GM23338 (cell line): ENCODE measurements around the gene TBC1D9B. TPM values are rescaled to one million over a fixed set of nuclear protein-coding genes. Genes with fewer than 3 reads are reported as not detected.

Experiments
- ATAC-seq: fragments of 200-7000 bp; cut with Tn5 transposase; 3 replicates; pipeline ENCODE4 v1.9.1; 2020
- DNase-seq: peaks from one replicate; pipeline ENCODE4 v3.0.0-alpha.2; 2015; ENCODE audit warnings: low spot score
- H2AFZ ChIP-seq: fragments of 200-600 bp; sonication (generic); 2 replicates; pipeline ENCODE4 v1.8.0; 2016; ENCODE audit warnings: antibody characterized with exemption, mild to moderate bottlenecking, moderate library complexity
- H3F3A ChIP-seq: fragments of 200-600 bp; sonication (generic); replicated peaks from 2 replicates; pipeline ENCODE4 v1.8.0; 2017; ENCODE audit warnings: antibody characterized with exemption, mixed run types, low read depth
- H3K27ac ChIP-seq: fragments of 200-600 bp; sonication (generic); 2 replicates; pipeline ENCODE4 v1.6.1; 2016; ENCODE audit warnings: low read depth
- H3K27me3 ChIP-seq: fragments of 200-600 bp; sonication (generic); 2 replicates; pipeline ENCODE4 v1.8.0; 2016; ENCODE audit warnings: mild to moderate bottlenecking, mixed run types, moderate library complexity; ENCODE audit not compliant: insufficient read depth
- H3K36me3 ChIP-seq: fragments of 200-600 bp; sonication (generic); 2 replicates; pipeline ENCODE4 v1.8.0; 2016; ENCODE audit warnings: mild to moderate bottlenecking; ENCODE audit not compliant: insufficient read depth
- H3K4me1 ChIP-seq: fragments of 200-600 bp; sonication (generic); 2 replicates; pipeline ENCODE4 v1.8.0; 2016; ENCODE audit warnings: mild to moderate bottlenecking, moderate library complexity; ENCODE audit not compliant: insufficient read depth
- H3K4me2 ChIP-seq: fragments of 200-600 bp; sonication (generic); 2 replicates; pipeline ENCODE4 v1.7.1; 2017; ENCODE audit warnings: mixed run types
- H3K4me3 ChIP-seq: fragments of 200-600 bp; sonication (generic); 2 replicates; pipeline ENCODE4 v1.6.1; 2016; ENCODE audit warnings: mixed run types
- H3K79me2 ChIP-seq: fragments of 200-600 bp; sonication (generic); replicated peaks from 2 replicates; pipeline ENCODE4 v1.8.0; 2017; ENCODE audit warnings: mild to moderate bottlenecking; ENCODE audit not compliant: insufficient read depth
- H3K9me2 ChIP-seq: fragments of 200-600 bp; sonication (generic); 2 replicates; pipeline ENCODE4 v1.8.0; 2017; ENCODE audit not compliant: insufficient read depth
- H4K20me1 ChIP-seq: fragments of 200-600 bp; sonication (generic); replicated peaks from 2 replicates; pipeline ENCODE4 v1.8.0; 2017; ENCODE audit warnings: mild to moderate bottlenecking; ENCODE audit not compliant: insufficient read depth
- H3K27ac Mint-ChIP-seq: 2 replicates; pipeline ENCODE4 v1.8.0; 2020; ENCODE audit warnings: inconsistent platforms, mild to moderate bottlenecking, moderate library complexity, mixed read lengths
- H3K27me3 Mint-ChIP-seq: 3 replicates; pipeline ENCODE4 v1.8.0; 2022; ENCODE audit warnings: low read depth, mild to moderate bottlenecking, moderate library complexity, mixed read lengths, inconsistent platforms; ENCODE audit not compliant: insufficient read depth, poor library complexity
- H3K36me3 Mint-ChIP-seq: 3 replicates; pipeline ENCODE4 v1.8.0; 2021; ENCODE audit warnings: low read depth, mild to moderate bottlenecking, inconsistent platforms, moderate library complexity, mixed read lengths
- H3K4me1 Mint-ChIP-seq: 3 replicates; pipeline ENCODE4 v1.8.0; 2020; ENCODE audit warnings: mild to moderate bottlenecking, inconsistent platforms, mixed read lengths
- H3K4me3 Mint-ChIP-seq: 3 replicates; pipeline ENCODE4 v1.8.0; 2021; ENCODE audit warnings: moderate library complexity, mild to moderate bottlenecking, inconsistent platforms, mixed read lengths
- H3K9me3 Mint-ChIP-seq: 3 replicates; pipeline ENCODE4 v1.8.0; 2020; ENCODE audit warnings: moderate library complexity, mild to moderate bottlenecking, inconsistent platforms, mixed read lengths
- CREB1 ChIP-seq: fragments of 250-450 bp; sonication (Bioruptor Pico); IDR thresholded peaks from 2 replicates; pipeline ENCODE4 v1.5.0; 2020; ENCODE audit warnings: low read depth, mild to moderate bottlenecking, moderate library complexity
- EZH2phosphoT487 ChIP-seq: fragments of 200-600 bp; sonication (generic); IDR thresholded peaks from one replicate; pipeline ENCODE4 v1.8.1; 2018; ENCODE audit warnings: antibody characterized with exemption; ENCODE audit not compliant: unreplicated experiment
- JUNB ChIP-seq: IDR thresholded peaks from one replicate; pipeline ENCODE4 v1.6.1; 2016; ENCODE audit warnings: antibody characterized with exemption; ENCODE audit not compliant: unreplicated experiment
- NANOG ChIP-seq: IDR thresholded peaks from 2 replicates; pipeline ENCODE4 v1.6.1; 2016; ENCODE audit warnings: antibody characterized with exemption, borderline replicate concordance
- POLR2AphosphoS5 ChIP-seq: IDR thresholded peaks from 2 replicates; pipeline ENCODE4 v1.6.1; 2016; ENCODE audit warnings: antibody characterized with exemption, low read depth
- ZNF114 ChIP-seq: fragments of 250-450 bp; sonication (Bioruptor Pico); IDR thresholded peaks from 2 replicates; pipeline ENCODE4 v1.5.0; 2020; ENCODE audit warnings: mild to moderate bottlenecking, moderate library complexity
- ZNF331 ChIP-seq: fragments of 250-450 bp; sonication (Bioruptor Pico); IDR thresholded peaks from 2 replicates; pipeline ENCODE4 v1.5.0; 2020; ENCODE audit warnings: low read depth, mild to moderate bottlenecking, moderate library complexity
- polyA plus RNA-seq: library from polyadenylated mRNA; unstranded; fragments of >200 nt; fragmentation: Nextera tagmentation; extraction: Ambion mirVana; gene quantifications from 2 replicates; pipeline ENCODE4 v1.2.1, GENCODE V29; 2016
- total RNA-seq: library from RNA; depleted of rRNA; stranded (reverse); fragments of >200 nt; shearing (Covaris generic); gene quantifications from 2 replicates; pipeline ENCODE4 v1.2.3, GENCODE V29; 2014
- TF ChIP-seq, protein P1 (sequence below): IDR thresholded peaks from one replicate; pipeline ENCODE4 v1.6.1; 2018; ENCODE audit warnings: antibody characterized with exemption; ENCODE audit not compliant: unreplicated experiment
- TF ChIP-seq, protein P2 (sequence below): IDR thresholded peaks from 2 replicates; pipeline ENCODE4 v1.6.1; 2016; ENCODE audit warnings: antibody characterized with exemption
- TF ChIP-seq, protein P3 (sequence below): fragments of 250-450 bp; sonication (Bioruptor Pico); IDR thresholded peaks from 2 replicates; pipeline ENCODE4 v1.5.0; 2020; ENCODE audit warnings: mild to moderate bottlenecking, moderate library complexity

TBC1D9B gene
- total and polyA plus RNA-seq, 2 experiments from 2014 or later = 19.0 to 38.0 TPM

DNA sequence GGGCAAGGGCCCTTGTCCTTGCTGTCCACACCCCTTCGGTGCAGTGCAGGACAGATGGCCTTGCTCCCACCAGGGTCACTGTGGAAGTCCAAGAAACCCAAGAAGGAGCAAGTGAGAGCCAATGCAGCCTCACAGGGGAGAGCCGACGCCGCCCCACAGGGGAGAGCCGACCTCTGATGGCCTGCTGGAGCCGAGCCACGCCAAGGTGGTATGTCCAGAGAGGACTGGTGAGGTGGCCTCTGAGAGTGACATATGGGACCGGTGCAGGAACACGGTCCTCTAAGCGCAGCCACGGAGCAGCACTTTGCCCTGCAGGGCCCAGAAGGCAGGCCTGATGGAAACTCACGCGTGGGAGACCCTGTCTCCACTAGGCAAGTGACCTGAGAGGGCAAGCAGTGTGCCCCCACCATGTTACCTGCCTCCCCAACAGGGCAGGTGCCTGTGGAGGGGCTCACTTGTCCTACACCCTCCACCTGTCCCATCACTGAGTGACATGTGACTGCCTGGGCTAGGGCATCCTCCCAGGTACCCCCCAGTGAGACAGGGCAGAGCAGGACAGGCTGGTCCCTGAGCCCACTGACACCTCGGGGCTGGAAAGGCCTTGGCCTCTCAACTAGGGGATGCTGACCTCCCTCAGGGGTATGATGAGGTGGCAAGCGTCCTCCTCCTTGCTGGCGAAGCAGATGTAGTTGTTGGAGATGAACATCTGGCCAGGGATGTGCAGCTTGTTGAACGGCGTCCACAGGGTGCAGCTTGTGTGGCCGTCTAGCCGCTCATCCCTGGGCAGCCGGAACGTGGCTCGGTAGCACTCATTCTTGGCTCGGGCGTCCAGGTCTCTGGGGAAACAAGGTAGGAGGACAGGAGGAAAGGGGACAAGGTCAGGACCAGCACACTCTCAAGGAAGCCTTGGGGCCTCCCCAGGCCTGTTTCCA, 16.7 kb downstream of the TBC1D9B start:
- Histone ChIP-seq H3F3A (no peaks in the 10 kb centered on the region), H3K4me3 (no peak overlapping the region), H3K36me3 (no peaks in the 10 kb centered on the region), H3K9me2 (no peaks in the 10 kb centered on the region), H2AFZ (no peak overlapping the region), H3K27me3 (no peaks in the 10 kb centered on the region), H3K27ac (no peak overlapping the region), H3K79me2 (no peaks in the 10 kb centered on the region), H4K20me1 (no peaks in the 10 kb centered on the region), H3K4me2 (no peak overlapping the region), H3K4me1 (peaks cover 7% of the 10 kb centered on the region)
- Mint-ChIP-seq H3K4me3 (no peak overlapping the region), H3K27me3 (peaks cover 4% of the 10 kb centered on the region), H3K9me3 (peaks cover 2% of the 10 kb centered on the region; the same call in 1 of the 3 replicates), H3K27ac (no peak overlapping the region), H3K36me3 (peaks cover 49% of the 10 kb centered on the region), H3K4me1 (peaks cover 10% of the 10 kb centered on the region; the same call in 2 of the 3 replicates)
- TF ChIP-seq ZNF114 (CRISPR knock-in tag) (no peak), NANOG (no peak), ZNF331 (no peak)
- TF ChIP-seq, protein P1, sequence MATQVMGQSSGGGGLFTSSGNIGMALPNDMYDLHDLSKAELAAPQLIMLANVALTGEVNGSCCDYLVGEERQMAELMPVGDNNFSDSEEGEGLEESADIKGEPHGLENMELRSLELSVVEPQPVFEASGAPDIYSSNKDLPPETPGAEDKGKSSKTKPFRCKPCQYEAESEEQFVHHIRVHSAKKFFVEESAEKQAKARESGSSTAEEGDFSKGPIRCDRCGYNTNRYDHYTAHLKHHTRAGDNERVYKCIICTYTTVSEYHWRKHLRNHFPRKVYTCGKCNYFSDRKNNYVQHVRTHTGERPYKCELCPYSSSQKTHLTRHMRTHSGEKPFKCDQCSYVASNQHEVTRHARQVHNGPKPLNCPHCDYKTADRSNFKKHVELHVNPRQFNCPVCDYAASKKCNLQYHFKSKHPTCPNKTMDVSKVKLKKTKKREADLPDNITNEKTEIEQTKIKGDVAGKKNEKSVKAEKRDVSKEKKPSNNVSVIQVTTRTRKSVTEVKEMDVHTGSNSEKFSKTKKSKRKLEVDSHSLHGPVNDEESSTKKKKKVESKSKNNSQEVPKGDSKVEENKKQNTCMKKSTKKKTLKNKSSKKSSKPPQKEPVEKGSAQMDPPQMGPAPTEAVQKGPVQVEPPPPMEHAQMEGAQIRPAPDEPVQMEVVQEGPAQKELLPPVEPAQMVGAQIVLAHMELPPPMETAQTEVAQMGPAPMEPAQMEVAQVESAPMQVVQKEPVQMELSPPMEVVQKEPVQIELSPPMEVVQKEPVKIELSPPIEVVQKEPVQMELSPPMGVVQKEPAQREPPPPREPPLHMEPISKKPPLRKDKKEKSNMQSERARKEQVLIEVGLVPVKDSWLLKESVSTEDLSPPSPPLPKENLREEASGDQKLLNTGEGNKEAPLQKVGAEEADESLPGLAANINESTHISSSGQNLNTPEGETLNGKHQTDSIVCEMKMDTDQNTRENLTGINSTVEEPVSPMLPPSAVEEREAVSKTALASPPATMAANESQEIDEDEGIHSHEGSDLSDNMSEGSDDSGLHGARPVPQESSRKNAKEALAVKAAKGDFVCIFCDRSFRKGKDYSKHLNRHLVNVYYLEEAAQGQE = no peak
- ATAC-seq = no peak
- DNase-seq = no peak

DNA sequence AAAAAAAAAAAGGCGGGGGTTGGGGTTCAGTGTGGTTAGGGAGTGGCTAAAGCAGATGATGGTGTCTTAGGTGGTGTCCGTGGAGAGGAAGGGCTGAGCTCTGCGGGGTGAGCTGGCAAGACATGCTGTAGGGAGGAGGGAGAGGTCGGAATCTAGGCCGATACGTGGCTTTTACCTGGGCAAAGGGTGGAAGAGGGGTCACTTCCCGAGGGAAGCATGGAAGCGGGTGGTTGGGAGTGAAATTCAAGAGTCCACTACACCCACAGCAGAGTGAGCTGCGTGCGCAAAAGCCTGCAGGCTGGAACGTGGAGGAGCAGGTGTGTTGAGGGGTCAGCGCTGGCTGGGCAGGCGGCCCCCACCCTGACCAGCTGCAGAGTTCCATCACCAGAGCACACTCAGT, 17.8 kb downstream of the TBC1D9B start:
- H3K4me3 ChIP-seq = no peak overlapping the region
- Mint-ChIP-seq H3K9me3 (peaks cover 9% of the 10 kb centered on the region; the same call in 2 of the 3 replicates), H3K36me3 (peaks cover 55% of the 10 kb centered on the region), H3K4me3 (no peak overlapping the region), H3K27ac (no peak overlapping the region), H3K4me1 (no peaks in the 10 kb centered on the region), H3K27me3 (peaks cover 4% of the 10 kb centered on the region)
- H3K27me3 ChIP-seq = no peaks in the 10 kb centered on the region
- DNase-seq (no peak), ATAC-seq (no peak)
- H3K9me2 ChIP-seq = no peaks in the 10 kb centered on the region
- no peaks in the 10 kb centered on the region for H4K20me1 ChIP-seq
- no peak overlapping the region for H2AFZ ChIP-seq
- no peak overlapping the region for H3K4me2 ChIP-seq
- no peaks in the 10 kb centered on the region for H3K79me2 ChIP-seq
- H3F3A ChIP-seq = no peaks in the 10 kb centered on the region
- no peak overlapping the region for H3K27ac ChIP-seq
- peaks cover 1% of the 10 kb centered on the region; the same call in 1 of the 2 replicates for H3K36me3 ChIP-seq
- H3K4me1 ChIP-seq = no peaks in the 10 kb centered on the region
- TF ChIP-seq EZH2phosphoT487 (no peak), JUNB (no peak), POLR2AphosphoS5 (no peak), CREB1 (CRISPR knock-in tag) (no peak), NANOG (no peak), ZNF331 (no peak)
- TF ChIP-seq, protein P2, sequence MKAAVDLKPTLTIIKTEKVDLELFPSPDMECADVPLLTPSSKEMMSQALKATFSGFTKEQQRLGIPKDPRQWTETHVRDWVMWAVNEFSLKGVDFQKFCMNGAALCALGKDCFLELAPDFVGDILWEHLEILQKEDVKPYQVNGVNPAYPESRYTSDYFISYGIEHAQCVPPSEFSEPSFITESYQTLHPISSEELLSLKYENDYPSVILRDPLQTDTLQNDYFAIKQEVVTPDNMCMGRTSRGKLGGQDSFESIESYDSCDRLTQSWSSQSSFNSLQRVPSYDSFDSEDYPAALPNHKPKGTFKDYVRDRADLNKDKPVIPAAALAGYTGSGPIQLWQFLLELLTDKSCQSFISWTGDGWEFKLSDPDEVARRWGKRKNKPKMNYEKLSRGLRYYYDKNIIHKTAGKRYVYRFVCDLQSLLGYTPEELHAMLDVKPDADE = no peak
- TF ChIP-seq, protein P3, sequence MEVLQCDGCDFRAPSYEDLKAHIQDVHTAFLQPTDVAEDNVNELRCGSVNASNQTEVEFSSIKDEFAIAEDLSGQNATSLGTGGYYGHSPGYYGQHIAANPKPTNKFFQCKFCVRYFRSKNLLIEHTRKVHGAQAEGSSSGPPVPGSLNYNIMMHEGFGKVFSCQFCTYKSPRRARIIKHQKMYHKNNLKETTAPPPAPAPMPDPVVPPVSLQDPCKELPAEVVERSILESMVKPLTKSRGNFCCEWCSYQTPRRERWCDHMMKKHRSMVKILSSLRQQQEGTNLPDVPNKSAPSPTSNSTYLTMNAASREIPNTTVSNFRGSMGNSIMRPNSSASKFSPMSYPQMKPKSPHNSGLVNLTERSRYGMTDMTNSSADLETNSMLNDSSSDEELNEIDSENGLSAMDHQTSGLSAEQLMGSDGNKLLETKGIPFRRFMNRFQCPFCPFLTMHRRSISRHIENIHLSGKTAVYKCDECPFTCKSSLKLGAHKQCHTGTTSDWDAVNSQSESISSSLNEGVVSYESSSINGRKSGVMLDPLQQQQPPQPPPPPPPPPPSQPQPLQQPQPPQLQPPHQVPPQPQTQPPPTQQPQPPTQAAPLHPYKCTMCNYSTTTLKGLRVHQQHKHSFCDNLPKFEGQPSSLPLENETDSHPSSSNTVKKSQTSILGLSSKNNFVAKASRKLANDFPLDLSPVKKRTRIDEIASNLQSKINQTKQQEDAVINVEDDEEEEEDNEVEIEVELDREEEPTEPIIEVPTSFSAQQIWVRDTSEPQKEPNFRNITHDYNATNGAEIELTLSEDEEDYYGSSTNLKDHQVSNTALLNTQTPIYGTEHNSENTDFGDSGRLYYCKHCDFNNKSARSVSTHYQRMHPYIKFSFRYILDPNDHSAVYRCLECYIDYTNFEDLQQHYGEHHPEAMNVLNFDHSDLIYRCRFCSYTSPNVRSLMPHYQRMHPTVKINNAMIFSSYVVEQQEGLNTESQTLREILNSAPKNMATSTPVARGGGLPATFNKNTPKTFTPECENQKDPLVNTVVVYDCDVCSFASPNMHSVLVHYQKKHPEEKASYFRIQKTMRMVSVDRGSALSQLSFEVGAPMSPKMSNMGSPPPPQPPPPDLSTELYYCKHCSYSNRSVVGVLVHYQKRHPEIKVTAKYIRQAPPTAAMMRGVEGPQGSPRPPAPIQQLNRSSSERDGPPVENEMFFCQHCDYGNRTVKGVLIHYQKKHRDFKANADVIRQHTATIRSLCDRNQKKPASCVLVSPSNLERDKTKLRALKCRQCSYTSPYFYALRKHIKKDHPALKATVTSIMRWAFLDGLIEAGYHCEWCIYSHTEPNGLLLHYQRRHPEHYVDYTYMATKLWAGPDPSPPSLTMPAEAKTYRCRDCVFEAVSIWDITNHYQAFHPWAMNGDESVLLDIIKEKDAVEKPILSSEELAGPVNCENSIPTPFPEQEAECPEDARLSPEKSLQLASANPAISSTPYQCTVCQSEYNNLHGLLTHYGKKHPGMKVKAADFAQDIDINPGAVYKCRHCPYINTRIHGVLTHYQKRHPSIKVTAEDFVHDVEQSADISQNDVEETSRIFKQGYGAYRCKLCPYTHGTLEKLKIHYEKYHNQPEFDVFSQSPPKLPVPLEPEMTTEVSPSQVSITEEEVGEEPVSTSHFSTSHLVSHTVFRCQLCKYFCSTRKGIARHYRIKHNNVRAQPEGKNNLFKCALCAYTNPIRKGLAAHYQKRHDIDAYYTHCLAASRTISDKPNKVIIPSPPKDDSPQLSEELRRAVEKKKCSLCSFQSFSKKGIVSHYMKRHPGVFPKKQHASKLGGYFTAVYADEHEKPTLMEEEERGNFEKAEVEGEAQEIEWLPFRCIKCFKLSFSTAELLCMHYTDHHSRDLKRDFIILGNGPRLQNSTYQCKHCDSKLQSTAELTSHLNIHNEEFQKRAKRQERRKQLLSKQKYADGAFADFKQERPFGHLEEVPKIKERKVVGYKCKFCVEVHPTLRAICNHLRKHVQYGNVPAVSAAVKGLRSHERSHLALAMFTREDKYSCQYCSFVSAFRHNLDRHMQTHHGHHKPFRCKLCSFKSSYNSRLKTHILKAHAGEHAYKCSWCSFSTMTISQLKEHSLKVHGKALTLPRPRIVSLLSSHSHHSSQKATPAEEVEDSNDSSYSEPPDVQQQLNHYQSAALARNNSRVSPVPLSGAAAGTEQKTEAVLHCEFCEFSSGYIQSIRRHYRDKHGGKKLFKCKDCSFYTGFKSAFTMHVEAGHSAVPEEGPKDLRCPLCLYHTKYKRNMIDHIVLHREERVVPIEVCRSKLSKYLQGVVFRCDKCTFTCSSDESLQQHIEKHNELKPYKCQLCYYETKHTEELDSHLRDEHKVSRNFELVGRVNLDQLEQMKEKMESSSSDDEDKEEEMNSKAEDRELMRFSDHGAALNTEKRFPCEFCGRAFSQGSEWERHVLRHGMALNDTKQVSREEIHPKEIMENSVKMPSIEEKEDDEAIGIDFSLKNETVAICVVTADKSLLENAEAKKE = no peak
